Osteocyte (in vitro differentiated cells): Measurements from ENCODE around the gene TMEM266. TPM values are rescaled to one million over a fixed set of nuclear protein-coding genes. Genes with fewer than 3 reads are reported as not detected.

Source experiments
- DNase-seq: peaks from one replicate; pipeline ENCODE4 v3.0.0; 2021; ENCODE audit warnings: mixed read lengths; ENCODE audit not compliant: unreplicated experiment; ENCODE audit errors: extremely low spot score
- H3K27ac Mint-ChIP-seq: one replicate; pipeline ENCODE4 v1.8.0; 2021; ENCODE audit warnings: mild to moderate bottlenecking, mixed read lengths; ENCODE audit not compliant: unreplicated experiment
- H3K27me3 Mint-ChIP-seq: one replicate; pipeline ENCODE4 v1.8.0; 2021; ENCODE audit warnings: mixed read lengths; ENCODE audit not compliant: unreplicated experiment
- H3K36me3 Mint-ChIP-seq: one replicate; pipeline ENCODE4 v1.8.0; 2021; ENCODE audit warnings: mixed read lengths; ENCODE audit not compliant: unreplicated experiment
- H3K4me1 Mint-ChIP-seq: one replicate; pipeline ENCODE4 v1.8.0; 2021; ENCODE audit warnings: mixed read lengths; ENCODE audit not compliant: unreplicated experiment
- H3K4me3 Mint-ChIP-seq: one replicate; pipeline ENCODE4 v1.8.0; 2021; ENCODE audit warnings: mild to moderate bottlenecking, moderate library complexity, mixed read lengths; ENCODE audit not compliant: unreplicated experiment
- H3K9me3 Mint-ChIP-seq: one replicate; pipeline ENCODE4 v1.8.0; 2021; ENCODE audit warnings: mixed read lengths; ENCODE audit not compliant: unreplicated experiment
- total RNA-seq: library from RNA; stranded (reverse); gene quantifications from 2 replicates; pipeline ENCODE4 v1.2.1, GENCODE V29; 2021
- TF ChIP-seq, protein P1 (sequence below): fragments of 200-600 bp; sonication (generic); IDR thresholded peaks from 2 replicates; pipeline ENCODE4 v1.5.0; 2021; ENCODE audit warnings: antibody characterized with exemption, mild to moderate bottlenecking, moderate library complexity

The TMEM266 gene
- total RNA-seq, 1 donor from 2014 or later, result not detected

DNA sequence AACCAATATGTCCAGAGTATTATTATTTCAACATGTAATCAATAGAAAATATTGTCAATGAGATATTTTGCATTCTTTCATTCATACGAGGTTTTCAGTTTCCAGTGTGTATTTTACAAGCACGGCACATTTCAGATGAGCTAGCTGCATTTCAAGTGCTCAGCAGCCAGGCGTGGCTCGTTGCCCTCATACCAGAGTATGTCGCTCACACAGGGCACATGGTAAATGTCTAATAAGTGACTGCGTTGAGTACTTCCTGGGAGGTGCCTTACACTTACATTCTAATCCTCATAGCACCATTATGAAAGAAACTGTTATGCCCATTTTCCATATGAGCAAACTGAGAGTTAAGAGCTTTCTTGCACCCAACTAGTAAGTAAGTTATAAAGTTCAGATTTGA lies 47.4 kb downstream of the TMEM266 start:
- Mint-ChIP-seq H3K4me3 (no peak overlapping the region), H3K4me1 (no peaks in the 10 kb centered on the region), H3K27ac (no peak overlapping the region), H3K9me3 (peaks cover 5% of the 10 kb centered on the region), H3K27me3 (peaks cover 24% of the 10 kb centered on the region), H3K36me3 (no peaks in the 10 kb centered on the region)
- DNase-seq, result peak; percentile 21
- TF ChIP-seq, protein P1, sequence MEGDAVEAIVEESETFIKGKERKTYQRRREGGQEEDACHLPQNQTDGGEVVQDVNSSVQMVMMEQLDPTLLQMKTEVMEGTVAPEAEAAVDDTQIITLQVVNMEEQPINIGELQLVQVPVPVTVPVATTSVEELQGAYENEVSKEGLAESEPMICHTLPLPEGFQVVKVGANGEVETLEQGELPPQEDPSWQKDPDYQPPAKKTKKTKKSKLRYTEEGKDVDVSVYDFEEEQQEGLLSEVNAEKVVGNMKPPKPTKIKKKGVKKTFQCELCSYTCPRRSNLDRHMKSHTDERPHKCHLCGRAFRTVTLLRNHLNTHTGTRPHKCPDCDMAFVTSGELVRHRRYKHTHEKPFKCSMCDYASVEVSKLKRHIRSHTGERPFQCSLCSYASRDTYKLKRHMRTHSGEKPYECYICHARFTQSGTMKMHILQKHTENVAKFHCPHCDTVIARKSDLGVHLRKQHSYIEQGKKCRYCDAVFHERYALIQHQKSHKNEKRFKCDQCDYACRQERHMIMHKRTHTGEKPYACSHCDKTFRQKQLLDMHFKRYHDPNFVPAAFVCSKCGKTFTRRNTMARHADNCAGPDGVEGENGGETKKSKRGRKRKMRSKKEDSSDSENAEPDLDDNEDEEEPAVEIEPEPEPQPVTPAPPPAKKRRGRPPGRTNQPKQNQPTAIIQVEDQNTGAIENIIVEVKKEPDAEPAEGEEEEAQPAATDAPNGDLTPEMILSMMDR, result no peak

DNA sequence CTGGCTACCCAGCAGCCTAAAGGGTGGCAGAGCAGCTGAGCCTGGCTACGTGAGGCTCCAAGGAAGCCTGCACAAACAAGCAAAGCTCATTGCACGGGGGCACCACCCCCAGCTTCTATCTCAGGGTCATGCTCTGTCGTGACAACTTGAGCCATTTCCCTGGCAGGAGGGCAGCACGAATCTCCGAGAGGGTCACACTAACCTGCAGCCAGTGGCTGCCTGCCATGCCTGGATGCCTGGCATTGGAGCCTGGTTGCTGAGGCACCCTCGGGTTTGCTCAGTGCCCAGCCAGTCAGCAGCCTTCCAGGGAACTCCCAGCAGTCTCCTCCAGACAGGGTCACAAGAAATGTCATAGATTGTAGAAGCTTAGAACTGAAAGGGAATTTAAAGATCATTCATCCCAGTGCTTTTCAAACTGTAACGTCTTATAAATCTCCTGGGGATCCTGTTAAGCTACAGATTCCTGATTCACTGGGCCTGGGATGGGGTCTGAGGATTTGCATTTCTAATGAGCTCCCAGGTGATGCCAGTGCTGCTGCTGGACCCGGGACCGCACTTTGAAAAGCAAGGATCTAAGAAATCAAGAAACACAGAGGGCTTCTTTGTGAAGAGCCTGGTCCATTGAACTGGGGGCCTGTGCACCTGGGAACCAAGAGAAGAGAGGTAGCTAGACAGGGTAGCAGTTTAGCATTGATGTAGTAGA lies 48.4 kb downstream of the TMEM266 start:
- Mint-ChIP-seq H3K9me3 (peaks cover 5% of the 10 kb centered on the region), H3K27me3 (peaks cover 22% of the 10 kb centered on the region), H3K4me1 (no peaks in the 10 kb centered on the region), H3K36me3 (no peaks in the 10 kb centered on the region), H3K27ac (no peak overlapping the region), H3K4me3 (no peak overlapping the region)
- TF ChIP-seq, protein P1, result no peak
- DNase-seq, result peak; percentile 66

DNA sequence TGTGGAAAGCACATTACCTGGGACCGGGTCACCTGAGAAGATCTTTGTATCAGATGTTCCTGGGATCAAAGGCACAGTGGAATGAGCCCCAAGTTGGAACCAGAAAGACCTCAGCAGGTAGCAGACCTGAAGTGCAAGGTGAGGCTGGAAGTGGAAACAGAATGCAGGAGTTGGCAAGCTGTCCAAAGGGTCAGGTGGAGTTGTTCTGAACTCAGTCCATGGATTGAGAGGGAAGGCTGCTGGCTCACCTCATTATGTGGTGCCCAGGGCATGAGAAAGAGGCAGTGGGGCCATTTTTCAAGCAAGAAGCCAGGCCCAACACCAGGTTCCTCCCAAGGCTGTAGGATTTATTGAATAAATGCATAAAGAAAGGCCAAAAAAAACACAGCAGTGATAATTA lies 49.3 kb downstream of the TMEM266 start:
- H3K4me3 Mint-ChIP-seq, result no peak overlapping the region
- peaks cover 5% of the 10 kb centered on the region for H3K9me3 Mint-ChIP-seq
- H3K27ac Mint-ChIP-seq, result no peak overlapping the region
- peaks cover 26% of the 10 kb centered on the region for H3K27me3 Mint-ChIP-seq
- H3K36me3 Mint-ChIP-seq, result no peaks in the 10 kb centered on the region
- no peaks in the 10 kb centered on the region for H3K4me1 Mint-ChIP-seq
- peak; percentile 44 for DNase-seq
- TF ChIP-seq, protein P1, result no peak

DNA sequence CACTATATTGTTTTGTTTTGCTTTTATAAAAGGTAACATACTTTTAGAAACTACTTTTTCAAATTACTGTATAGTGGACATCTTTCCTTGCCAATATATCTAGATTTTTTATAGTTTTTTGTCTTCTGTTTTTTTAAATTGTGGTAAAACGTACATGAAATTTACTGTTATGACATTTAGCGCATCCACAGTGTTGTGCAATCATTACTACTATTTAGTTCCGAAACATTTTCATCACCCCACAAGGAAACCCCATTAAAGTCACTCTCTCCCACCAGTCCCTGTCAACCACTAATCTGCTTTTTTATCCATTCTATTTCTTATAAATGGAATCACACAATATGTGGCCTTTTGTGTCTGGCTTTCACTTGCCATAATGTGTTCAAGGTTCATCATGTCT lies 54.8 kb downstream of the TMEM266 start:
- Mint-ChIP-seq H3K27ac (no peak overlapping the region), H3K9me3 (peaks cover 5% of the 10 kb centered on the region), H3K27me3 (peaks cover 29% of the 10 kb centered on the region), H3K4me3 (no peak overlapping the region), H3K4me1 (no peaks in the 10 kb centered on the region), H3K36me3 (no peaks in the 10 kb centered on the region)
- TF ChIP-seq, protein P1, result no peak
- DNase-seq, result no peak

DNA sequence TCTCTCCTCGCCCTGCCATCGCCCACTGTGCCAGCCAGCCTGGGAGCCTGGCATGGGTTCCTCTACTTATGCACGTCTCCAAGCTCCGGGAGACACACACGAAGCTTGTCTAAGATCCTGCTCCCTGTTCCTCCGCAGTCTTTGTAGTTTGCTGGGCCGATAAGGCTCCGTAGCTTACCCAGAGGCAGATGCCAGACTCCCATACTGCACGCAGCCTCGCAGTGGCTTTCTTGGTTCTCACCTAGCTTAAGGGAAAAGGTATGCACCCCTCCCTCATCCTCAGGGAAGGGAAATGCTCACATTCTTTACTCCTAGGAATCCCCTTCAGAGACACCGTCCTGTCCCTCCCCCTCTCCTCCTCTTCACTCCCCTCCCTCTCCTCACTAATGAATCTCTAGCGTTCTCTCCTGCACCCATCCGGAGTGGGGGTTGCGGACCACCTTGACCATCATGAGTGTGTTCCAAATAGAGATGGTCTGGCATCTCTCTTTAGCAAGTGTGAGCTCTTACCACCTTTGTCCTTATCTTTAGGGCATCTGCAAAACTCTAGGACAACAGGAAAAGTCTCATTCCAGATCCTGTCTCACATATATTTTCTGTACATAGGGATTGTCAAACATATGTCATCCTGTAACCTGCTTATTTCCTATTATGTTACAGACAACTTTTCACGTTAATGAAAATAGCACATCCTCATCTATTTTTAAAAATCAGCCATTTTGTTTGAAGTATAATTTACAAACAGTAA lies 56.5 kb downstream of the TMEM266 start:
- TF ChIP-seq, protein P1, result no peak
- no peaks in the 10 kb centered on the region for H3K9me3 Mint-ChIP-seq
- H3K27me3 Mint-ChIP-seq, result peaks cover 27% of the 10 kb centered on the region
- no peak overlapping the region for H3K27ac Mint-ChIP-seq
- no peak overlapping the region for H3K4me3 Mint-ChIP-seq
- no peaks in the 10 kb centered on the region for H3K36me3 Mint-ChIP-seq
- no peak for DNase-seq
- H3K4me1 Mint-ChIP-seq, result no peaks in the 10 kb centered on the region
